Midbrain (tissue), 1 donor: ENCODE data around the gene PPP1R16B.
"Not testable (repeated sequence)": the region's sequence is repeated elsewhere in the genome, so short reads cannot be mapped to it uniquely, and the experiment has no call there.

Experiments used
- DNase-seq: peaks from one replicate; lab custom pipeline; 2025; lab: John Stamatoyannopoulos, UW

The PPP1R16B gene

GRCh38 chr20:38935285-38935684 lies 129.8 kb downstream of the PPP1R16B start:
- no peak for DNase-seq

- no peak for DNase-seq
These were observed 130.5 kb downstream of the PPP1R16B start for GRCh38 chr20:38935967-38936407.

- DNase-seq = no peak
These were observed 131.5 kb downstream of the PPP1R16B start for GRCh38 chr20:38937000-38937399.

GRCh38 chr20:38937978-38938473 lies 132.5 kb downstream of the PPP1R16B start:
- no peak for DNase-seq

- no peak for DNase-seq
These were observed 134.2 kb downstream of the PPP1R16B start for GRCh38 chr20:38939686-38940085.

- DNase-seq = no peak
These were observed 135.1 kb downstream of the PPP1R16B start for GRCh38 chr20:38940644-38941043.

- DNase-seq = no peak
These were observed 136.4 kb downstream of the PPP1R16B start for GRCh38 chr20:38941726-38942389.

- no peak for DNase-seq
These were observed 139.5 kb downstream of the PPP1R16B start for GRCh38 chr20:38945012-38945411.

GRCh38 chr20:38946836-38947235 lies 141.3 kb downstream of the PPP1R16B start:
- DNase-seq = no peak

- no peak for DNase-seq
These were observed 142.4 kb downstream of the PPP1R16B start for GRCh38 chr20:38947931-38948362.

- no peak for DNase-seq
These were observed 144.8 kb downstream of the PPP1R16B start for GRCh38 chr20:38950254-38950653.

GRCh38 chr20:38951611-38952010 lies 146.1 kb downstream of the PPP1R16B start:
- DNase-seq = no peak

GRCh38 chr20:38952153-38952552 lies 146.7 kb downstream of the PPP1R16B start:
- DNase-seq = no peak

- no peak for DNase-seq
These were observed 148.3 kb downstream of the PPP1R16B start for GRCh38 chr20:38953630-38954340.

- DNase-seq = no peak
These were observed 151.9 kb downstream of the PPP1R16B start for GRCh38 chr20:38957235-38957876.

GRCh38 chr20:38957915-38958485 lies 152.5 kb downstream of the PPP1R16B start:
- no peak for DNase-seq

- not testable (repeated sequence) for DNase-seq
These were observed 154.7 kb downstream of the PPP1R16B start for GRCh38 chr20:38960187-38960687.

- no peak for DNase-seq
These were observed 156.1 kb downstream of the PPP1R16B start for GRCh38 chr20:38961530-38962043.

- DNase-seq = peak; percentile 99
These were observed 156.8 kb downstream of the PPP1R16B start, which contains the start of gene DHX35 for GRCh38 chr20:38962044-38962927. DHX35 (plus strand) TSS chr20:38962344; CDS start chr20:38962368, 24 bp downstream.

GRCh38 chr20:38962928-38963401 lies 157.5 kb downstream of the PPP1R16B start:
- no peak for DNase-seq

GRCh38 chr20:38963745-38964144 lies 158.2 kb downstream of the PPP1R16B start:
- DNase-seq = no peak
